ENCODE results near the gene PYROXD2. TPM values are rescaled to one million over a fixed set of nuclear protein-coding genes. Genes with fewer than 3 reads are reported as not detected.

Gene PYROXD2
- polyA plus RNA-seq, 3 donors, result 26.2 to 41.3 (median 32.1) TPM

DNA sequence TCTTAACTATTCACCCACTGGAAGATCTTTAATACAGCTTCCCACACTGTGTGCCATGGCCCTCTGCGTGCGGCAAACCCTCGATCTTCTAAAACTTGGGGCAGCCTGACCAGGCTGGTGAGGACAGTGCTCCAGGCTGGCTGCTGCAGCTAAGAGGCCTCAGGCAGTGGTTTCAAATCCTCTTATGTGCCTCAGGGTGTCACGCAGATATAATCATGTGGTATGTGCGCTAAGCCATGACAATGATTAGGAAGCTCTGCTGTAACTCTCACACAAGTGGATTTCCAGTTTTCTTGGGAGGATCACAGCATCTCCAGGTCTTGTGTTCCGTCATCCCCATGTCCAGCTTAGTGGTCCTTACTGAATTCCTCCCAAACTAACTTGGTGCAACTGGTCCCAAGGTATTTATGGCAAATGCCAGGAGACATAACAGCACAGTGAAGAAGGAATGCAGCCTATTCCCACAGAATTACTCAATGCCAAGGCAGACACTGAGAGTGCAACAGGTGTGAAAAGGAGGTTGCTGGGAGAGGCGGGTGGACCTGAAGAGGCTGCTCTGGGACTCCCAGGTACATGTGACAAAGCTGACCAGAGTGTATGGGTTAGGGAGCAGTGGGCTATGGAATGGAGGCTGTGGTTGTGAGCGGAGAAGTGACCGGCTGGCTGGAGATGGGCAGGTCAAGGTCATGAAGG, 29.5 kb upstream of the PYROXD2 start:
- DNase-seq, result no peak

DNA sequence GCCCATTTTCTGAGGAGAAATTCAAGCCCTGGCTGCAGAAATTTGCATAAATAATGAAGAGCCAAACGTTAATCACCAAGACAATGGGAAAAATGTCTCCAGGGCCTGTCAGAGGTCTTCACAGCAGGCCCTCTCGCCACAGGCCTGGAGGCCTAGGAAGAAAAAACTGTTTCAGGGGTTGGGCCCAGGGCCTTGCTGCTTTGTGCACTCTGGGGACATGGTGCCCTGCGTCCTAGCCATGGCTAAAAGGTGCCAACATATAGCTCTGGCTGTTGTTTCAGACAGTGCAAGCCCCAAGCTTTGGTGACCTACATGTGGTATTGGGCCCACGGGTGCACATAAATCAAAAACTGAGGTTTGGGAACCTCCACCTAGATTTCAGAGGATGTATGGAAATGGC, 23.7 kb upstream of the PYROXD2 start:
- no peak for DNase-seq

DNA sequence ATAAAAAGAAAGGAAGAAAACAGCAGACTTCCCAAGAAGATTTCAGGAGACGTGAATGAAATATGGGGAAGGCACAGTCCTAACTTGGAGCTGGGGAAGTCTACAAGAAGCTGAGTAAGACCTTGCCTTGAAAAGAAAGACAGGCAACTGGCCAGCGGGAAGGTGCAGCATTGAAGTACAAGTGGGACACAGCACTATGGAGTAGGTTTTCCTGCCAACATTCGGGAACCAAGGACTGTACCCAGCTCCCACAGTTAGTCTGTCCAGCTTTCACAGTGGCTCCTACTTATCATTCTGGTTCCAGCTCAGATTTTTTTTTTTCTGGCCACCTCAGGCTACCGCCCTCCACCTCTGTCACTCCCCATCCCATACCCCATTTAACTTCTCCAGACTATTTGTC, 21.7 kb upstream of the PYROXD2 start:
- DNase-seq, result no peak

DNA sequence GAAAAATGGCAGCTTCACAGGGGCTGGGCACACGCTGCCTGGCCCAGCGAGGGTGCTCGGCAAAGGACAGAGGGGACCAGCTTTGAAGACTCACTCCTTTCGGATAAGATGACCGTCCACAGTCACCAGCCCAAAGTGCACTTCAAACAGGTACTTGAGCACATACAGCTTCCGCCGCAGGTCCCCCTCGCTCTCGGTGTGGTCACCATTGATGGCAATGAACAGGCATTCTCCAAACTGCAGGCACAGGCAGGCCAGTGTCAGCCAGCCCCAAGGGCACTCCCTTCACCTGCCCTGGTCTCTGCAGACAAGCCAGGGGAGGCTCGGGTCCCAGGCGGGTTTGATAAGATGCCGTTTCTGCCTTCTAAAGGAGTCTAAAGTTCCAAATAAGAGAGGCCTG, 20.2 kb upstream of the PYROXD2 start:
- DNase-seq, result no peak

DNA sequence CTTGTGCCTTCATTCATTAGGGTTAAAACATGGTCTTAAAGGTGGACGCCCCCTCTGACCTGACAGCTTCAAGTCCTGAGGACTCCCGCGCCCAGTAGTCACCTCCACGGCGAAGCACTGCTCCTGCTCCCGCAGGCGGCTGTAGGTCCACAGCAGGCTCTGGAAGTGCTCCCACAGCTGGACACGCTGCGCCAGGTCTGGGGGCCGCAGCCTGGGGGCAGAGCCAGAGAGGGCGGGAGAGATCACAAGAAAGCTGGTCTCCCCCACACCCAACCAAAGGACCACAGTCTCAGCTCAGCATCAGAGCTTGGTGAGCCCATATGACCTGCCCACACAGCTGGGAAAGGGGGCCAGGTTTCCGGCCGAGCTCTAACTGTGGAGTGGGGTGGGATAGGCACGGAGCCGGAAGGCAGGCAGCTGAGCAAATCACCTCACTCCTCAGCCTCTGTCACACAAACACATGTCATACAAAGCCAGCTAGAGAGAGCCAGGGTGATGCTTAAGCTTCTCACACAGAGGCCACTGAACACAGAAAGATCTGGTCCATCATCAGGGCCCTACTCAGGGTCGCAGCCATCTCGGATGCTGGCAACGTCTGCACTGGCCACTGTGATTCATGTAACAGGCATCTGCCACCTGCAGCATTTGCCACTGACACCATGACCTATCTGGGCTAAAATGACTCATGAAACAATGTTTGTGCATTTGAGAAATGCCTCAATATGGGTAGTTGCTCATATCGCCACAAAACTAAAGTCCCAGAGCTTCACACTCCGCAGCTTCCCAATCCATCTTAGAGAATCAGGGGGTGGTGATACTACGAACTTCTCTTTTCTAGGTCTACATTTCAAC, 19.1 kb upstream of the PYROXD2 start:
- no peak for DNase-seq

DNA sequence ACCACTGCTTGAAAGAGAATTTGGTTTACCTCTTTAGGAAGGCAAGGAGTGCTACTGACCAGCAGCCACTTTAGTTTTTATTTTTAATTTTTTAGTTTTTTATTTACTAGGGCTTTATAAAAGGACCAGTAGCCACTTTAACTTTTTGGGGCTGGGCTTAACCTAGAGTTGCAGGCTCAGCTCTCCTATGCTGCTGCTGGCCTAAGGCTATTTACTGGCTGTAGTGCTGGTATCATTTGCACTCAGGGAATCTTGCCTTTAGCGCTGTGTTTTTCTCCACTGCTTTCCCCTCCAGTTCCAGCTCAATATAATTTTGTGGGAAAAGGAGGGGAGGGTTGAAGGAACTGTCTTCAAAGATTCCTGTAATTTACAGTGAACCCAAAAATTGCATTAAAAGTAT, 18.4 kb upstream of the PYROXD2 start:
- no peak for DNase-seq

DNA sequence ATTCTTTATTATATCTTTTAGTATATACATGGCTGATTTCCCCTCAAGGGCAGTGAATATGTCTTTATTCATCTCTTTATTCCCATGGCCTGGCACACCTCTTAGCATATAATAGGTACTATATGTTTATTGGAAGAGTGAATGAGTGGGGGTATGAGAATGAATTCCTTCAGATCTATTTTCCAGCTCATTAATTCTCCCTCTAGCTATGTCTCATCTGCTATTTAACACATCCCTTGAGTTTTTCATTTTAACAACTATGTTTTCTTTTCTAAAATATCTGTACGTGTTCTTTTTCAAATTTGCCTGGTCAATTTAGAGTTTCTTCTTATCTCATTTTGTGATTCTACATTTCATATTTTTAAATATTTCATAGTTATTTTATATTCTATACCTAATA, 17.3 kb upstream of the PYROXD2 start:
- no peak for DNase-seq

DNA sequence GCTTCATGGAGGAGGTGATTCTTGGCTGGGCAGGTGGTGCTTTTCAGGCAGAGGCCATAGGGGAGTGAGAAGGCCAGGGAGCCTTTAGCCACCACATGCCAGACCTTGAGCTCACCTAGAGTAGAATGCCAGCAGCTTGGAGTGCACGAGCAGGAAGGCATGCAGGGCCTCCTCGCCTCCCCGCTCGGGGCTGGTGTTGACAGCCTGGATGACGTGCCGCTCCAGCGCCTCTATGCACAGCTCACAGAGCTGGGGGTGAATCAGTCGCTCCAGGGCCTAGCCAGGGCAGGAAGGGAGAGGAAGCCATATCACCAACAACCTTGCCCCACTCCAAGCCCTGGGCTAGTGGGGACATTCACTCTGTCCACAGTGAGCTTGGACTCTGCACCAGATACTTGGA, 16.0 kb upstream of the PYROXD2 start:
- DNase-seq, result no peak

DNA sequence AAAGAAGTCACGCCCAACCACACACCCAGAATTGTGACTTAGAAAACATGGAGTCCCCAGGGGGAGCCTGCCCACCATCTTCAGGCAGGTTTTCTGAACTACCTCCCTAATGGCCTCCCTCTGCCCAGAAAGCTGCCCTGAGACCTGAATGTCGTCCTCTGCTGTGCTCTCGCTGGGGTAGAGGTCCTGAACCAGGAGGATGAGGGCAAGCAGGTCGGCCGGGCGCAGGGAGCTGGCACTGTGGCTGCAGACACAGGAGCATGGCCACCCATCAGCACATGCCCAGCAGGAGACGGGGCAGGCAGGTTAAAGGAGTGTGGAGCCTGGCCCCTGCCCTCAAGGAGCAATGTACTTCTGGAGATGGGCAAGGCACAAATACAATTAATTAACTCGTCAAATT, 15.4 kb upstream of the PYROXD2 start:
- DNase-seq, result no peak

DNA sequence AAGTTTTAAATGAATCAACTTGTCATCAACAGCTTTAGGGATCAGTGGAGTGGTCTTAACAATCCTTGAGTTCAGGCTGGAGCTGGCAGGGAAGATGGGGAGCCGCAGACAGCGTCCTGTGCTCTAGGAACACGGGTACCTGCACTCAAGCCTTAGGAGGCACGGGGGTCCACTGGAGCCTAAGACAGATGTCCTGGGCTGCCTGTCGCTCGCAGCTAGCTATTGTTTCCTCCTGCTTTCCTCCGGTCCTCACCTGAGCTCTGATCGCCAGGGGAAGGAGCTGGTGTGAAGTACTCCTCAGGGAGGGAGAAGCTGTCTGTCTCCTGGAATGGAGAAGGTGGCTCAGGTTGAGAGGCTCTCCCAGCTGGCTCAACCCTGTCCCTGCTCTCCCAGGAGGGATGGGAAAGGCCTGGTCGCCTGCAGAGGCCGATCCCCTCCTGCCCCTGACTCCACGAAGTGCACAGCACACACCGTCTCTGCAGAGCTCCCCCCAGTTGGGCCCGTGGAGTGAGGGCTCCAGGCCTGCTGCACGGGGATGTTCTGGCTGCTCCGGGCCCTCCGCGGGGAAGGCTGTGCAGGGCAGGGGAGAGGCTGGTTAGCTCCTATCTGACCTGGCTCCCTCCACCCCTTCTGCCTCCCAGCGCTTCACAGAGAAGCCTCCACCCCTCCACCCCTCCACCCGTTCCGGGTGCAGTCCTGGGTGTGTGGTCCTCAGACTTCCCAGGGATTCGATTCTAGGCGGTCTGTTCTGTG, 14.5 kb upstream of the PYROXD2 start:
- no peak for DNase-seq

DNA sequence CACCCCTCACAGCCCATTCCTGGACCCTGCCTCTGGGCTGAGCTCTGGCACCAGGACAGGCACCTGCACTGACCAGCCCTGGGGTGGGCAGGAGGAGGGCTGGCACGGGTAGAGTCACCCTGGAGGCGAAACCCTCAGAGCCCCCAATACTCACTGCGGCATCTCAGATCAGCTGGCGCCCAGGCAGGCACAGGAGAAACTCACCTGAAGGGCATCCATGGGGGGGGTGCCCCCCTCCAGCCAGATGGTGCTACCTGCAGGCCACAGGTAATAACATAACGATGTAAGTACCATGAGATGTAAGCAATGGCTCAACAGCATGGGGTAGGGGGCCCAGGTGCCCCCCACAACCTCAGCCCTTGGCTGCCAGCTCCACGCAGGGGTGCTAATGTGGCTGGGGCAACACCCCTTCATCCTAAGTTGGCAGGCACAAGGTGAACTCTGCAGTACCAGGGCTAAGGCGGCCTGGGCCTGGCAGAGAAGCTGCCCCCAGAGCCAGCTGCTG, 12.1 kb upstream of the PYROXD2 start:
- DNase-seq, result no peak

DNA sequence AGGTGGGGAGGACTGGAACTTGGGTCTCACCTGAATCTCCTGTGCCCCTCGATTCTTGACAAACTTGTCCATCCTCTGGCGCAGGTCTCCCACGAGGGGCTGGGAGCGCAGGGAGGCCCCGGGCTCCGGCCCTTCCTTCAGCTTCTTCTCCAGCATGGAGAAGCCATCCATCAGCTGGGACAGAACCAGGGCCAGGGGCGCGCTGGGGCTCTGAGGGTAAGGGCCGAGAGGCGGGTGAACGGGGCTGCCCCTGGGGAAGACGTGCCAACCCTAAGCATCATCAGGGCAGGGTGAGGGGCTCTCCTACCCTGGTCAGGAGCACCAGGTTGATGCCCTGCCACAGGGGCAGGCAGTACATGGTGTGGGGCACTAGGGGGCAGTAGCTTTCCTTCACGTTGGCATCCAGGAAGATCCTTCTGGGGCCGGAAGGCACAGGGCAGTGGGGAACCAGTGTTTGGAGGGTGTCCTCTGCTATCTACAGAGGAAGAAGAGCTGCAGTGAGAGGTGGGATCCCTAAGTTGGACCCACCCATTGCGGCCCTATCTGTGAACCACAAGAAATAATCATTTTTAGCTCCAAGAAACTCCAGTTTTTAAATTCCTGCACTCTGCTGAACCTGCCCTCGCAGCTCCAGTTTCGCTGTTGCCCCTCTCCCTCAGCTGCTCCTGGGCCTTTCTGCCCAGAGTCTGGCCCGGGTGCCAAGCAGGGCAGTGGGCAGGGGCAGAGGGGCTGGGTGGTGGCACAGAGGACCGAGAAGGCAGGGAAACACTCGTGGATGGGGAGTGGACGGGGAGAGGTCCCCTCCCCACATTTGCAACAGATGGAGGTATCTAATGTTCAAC, 10.8 kb upstream of the PYROXD2 start:
- no peak for DNase-seq

DNA sequence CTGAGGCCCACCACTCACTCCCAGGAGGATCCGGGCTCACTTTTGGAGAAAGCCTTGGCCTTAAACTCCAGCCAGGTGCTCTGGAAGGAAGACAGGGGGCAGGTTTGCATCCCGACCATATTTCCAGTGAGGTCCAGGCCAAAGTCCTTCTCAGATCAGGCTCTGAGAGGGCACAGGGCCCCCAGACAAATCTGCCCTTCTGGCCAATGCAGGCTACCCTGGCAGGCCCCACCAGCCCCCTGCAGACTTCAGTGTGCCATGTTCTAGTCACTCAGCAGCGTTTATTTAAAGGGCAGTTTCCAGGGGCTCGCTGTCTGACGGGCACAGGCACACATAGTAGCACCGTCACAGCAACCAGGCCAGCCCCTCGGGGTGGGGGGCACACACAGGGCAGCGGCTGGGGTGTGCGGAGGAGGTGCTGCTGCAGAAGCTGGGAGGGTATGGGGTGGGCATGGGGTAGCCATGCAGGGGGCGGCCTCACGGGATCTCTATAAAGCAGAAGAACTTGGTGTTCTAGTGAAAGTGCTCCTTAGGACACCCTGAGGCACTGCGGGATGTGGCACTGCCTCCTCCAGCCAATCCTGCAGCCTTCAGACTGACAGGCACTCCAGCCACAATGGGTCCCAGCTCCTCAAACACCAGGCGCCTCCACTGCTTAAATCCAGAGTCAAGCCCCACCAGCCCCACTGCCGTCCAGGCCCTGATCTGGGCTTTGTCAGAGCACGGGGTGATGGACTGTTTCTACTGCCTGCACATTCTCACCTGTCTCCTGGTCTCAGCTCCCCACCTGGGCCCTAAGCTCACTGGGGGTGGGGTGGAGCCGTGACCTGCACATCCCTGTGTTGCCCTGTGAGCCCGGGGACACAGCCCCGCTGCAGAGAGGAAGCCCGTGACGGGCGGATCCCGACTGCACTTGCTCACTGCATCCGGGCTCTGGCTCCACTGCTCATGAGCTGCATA, 9.6 kb upstream of the PYROXD2 start:
- no peak for DNase-seq

DNA sequence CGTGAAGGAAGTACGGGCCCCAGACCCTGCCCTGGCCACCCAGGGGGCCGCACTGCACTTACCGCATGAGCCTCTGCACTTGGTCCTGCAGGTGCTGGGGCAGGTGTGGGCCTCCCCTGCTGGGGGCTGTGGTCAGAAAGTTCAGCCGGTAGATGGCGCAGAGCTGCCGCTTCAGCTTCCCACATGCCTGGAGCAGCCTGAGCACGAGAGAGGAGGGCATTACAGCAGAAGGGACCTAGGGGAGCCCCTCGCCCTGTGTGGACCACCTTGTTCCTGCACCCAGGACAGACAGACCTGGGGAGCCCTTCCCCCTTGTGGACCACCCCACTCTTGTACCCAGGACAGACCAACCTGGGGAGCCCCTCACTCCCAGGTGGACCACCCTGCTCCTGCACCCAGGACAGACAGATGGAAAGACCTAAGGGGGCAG, 8.7 kb upstream of the PYROXD2 start:
- DNase-seq, result no peak

DNA sequence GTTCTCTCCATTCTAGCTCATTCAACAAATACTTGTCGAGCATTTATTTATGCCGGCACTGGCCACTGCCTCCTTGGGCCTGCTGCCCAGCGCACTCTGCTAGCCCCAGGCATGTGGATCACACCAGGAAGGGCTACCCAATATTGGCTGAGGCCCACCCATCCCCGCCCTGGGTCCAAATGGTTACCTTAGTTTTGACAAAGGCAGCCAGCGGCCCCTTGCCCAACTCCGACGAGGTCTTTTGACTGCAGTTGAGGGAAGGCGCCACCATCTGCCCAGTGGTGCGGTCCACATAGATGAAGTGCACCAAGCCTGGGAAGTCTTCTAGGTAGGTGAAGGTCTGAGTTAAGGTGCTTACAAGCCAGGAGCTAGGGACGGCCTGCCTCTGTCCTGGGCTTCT, 7.2 kb upstream of the PYROXD2 start:
- DNase-seq, result no peak

DNA sequence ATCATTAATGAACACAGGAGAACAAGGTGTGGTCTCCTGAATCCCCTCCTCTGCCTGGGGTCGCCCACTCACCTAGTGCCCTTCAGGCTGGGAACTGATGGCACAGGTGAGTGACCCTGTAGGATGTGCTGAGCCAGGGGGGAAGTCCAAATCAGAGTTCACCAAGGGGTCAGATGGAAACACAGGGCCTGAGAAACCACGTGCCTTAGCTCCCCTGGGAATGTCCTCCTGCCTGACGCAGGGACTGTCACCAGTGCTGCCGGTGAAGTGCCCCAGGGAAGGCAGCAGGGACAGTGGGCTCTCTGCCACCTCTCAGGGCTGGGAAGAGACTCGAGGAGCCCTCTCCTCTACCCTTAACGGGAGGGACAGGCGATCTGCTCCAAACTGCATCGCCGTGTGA, 5.8 kb upstream of the PYROXD2 start:
- DNase-seq, result no peak

DNA sequence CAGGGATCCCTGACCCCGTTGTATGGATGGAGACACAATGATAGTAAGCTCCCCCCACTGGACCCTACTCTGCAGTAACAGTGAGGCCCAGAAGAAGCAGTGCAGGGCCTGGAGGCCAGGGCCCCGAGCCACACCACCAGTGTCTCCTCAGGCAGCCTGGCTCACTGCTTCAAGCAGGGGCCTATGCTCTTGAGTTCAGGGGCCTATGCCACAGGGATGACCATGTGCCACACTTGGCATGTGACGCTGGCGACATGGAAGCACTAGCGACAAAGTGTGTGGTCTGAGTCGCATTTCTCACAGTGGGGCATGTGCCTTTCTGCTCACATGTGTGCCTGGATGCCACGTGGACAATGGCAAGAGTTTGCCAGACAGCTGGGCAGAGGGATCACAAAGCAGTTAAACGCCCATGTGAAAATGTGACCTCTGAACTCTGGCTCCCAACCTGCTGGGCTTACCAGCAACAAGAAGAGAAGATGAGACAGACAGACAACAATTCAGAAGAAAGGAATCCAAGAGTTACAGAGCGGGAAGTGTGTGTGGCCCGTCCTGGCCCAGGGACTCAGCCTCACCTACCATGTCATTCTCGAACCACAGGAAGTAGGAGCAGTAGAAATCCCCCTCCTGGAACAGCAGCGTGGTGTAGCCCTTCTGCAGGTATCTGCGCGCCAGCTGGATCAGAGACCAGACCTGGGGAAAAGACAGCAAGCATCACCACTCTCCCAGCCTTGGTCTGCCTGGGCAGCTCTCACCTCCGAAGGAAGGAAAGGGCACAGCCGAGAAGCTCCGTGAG, 4.7 kb upstream of the PYROXD2 start:
- DNase-seq, result no peak

DNA sequence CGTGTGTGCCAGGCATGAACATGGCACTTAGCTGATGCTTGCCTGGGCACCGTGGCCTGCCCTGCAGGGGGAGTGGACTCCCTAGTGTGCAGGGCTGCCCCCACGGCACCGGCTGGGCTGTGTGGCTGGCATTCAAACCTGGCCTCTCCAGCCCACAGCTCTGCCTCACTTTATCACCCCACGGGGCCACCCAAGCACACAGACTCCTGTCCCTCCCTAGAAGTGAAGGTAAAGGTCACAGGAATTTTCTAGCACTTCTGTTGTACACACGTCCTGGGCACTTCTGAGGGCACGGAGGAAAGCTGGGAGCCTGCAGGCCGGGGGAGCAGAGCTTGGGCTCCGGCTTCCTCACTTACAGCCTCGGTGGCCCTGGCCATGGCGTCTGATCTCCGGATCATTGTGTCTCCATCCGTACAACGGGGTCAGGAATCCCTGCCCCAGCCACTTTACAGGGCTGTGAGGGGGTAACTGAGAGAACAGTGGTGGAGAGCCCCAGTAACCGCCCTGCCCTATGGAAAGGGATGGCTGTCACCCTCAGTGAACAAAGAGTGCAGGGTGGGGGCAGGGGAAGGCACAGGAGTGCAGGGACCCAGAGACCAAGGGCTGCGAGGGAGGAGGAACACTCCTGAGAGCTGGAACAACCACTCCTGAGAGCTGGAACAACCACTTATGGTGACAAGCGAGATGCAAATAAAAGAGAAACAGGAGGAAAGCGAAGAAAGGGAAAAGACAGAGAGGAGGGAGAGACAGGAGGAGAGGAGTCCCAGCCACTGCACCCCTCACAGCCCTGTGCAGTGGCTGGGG, 3.9 kb upstream of the PYROXD2 start:
- no peak for DNase-seq
